Stimulated activated naive CD4-positive, alpha-beta T cell (primary cell): ENCODE measurements around the gene ST3GAL3.
"Not testable (repeated sequence)": the region's sequence is repeated elsewhere in the genome, so short reads cannot be mapped to it uniquely, and the experiment has no call there.

Experiments used
- DNase-seq, 6 experiments: peaks; one replicate each; lab custom pipeline; 2025; lab: John Stamatoyannopoulos, UW

Gene ST3GAL3

GRCh38 chr1:43822040-43822690 is 114.8 kb downstream of the ST3GAL3 start:
- no peak for DNase-seq

DNA sequence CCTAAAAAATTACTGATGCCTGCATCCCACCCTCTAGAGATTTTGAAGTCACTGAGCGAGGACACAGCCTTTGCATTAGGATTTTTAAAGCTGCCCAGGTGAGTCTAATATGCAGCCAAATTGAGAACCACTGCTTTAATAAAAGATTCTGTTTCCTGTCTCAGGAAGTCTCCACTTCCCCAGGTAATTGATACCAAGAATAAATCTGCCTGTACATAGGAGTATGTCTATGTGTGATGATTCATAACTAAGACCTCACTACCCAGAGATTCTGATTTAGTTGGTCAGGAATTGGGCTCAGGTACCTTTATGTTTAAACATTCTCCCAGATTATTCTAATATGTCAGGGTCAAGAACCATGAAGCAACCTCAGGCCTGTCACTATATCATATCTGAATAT is 117.5 kb downstream of the ST3GAL3 start:
- no peak for DNase-seq

DNA sequence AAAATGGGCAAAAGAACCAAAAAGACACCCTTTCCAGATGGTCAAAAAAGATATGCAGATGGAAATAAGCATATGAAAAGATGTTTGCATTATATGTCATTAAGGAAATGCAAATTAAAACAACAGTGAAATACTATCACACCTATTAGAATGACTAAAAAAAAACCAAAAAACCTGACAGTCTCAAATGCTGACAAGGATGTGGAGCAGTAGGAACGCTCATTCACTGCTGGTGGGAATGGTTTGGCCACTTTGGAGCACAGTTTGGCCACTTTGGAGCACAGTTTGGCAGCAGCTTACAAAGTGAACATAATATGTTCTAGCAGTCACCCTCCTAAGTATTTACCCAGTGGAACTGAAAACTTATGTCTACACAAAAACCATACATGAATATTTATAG is 121.2 kb downstream of the ST3GAL3 start:
- DNase-seq, result no peak

- no peak for DNase-seq
These were observed 123.5 kb downstream of the ST3GAL3 start for GRCh38 chr1:43830802-43831201.

GRCh38 chr1:43831851-43832250 is 124.5 kb downstream of the ST3GAL3 start:
- no peak for DNase-seq

GRCh38 chr1:43832255-43832654 is 124.9 kb downstream of the ST3GAL3 start:
- DNase-seq, result no peak

GRCh38 chr1:43832998-43833397 is 125.7 kb downstream of the ST3GAL3 start:
- DNase-seq, result no peak

DNA sequence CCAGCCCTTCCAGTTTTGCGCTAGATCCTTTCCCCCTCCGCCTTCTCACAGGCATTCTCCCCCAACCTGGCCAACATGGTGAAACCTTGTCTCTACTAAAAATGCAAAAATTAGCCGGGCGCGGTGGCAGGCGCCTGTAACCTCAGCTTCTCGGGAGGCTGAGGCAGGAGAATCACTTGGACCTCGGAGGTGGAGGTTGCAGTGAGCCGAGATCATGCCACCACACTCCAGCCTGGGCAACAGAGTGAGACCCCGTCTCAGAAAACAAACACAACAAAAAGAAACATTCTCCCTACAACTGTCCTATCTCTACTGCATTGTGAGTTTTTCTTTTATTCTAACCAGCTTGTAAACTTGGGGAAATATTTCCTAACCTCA is 126.6 kb downstream of the ST3GAL3 start:
- not testable (repeated sequence) for DNase-seq

DNA sequence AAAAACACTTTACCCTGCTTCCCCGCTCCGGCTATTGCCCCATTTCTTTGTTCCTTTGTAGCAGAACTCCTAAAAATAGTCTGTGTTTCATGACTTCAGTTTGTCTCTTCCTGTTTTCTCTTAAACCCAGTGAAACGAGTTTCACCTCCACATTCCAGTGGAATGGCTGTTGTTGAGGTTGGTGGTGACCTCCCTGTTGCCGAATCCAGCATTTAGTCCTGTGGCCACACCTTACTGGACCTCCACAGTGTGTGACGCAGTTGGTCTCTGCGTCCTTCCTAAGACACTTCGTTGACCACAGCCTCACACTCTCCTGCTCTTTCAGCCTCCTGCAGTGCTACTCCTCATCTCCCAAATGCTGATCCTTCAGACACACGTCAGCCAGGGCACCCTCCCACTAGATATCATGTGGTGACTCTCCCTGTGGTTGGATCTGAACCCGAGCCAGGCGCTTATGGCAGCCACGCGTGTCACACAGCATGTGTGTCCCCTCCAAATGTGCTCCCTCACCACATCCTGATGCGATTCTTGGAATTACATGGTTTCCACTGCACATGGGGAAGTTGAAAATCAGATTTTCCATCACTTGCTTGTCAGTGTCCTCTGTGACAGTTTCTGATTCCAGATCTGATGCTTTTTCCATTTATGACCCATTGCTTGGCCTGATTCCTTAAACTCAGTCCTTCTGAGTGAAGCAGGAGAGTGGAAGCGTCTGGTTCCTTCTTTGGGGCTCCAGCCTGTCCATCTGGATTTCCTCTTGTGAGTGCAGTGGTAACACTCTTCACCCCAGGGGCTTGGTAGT is 127.1 kb downstream of the ST3GAL3 start:
- no peak for DNase-seq

- DNase-seq, result no peak
These were observed 128.0 kb downstream of the ST3GAL3 start for GRCh38 chr1:43835082-43836021.

DNA sequence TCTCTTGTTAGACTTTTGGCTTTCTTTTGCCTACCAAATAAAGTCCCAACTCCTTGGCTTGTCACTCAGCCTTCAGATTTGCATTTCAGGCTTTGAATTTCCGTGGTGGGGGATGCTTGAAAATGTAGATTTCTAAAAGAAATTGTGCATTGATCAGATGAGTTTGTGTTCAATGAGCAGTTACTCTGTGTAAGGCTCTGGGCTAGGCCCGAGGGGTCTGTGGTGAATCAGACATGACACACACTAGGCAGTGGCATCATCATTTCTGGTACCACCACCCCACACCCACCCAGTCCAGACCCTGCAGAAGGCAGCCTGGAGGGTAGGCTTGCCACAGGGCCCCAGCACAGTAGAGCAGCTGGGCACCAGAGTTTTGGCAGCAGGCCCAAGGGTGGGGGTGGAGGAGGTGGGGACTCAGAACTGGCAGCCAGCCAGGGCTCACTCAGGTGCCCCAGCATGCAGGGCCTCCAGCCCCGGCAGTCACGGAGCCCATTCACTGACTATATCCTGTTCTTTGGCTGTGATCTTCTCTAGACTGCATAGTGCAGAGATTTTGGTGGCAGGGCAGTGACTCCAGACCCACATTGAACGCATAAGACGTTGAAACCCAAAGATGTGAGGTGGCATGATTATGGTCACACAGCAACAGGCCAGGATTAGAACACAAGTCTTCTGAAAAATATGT is 129.1 kb downstream of the ST3GAL3 start:
- DNase-seq, result peak; percentile 19 to 79 (median 68)

DNA sequence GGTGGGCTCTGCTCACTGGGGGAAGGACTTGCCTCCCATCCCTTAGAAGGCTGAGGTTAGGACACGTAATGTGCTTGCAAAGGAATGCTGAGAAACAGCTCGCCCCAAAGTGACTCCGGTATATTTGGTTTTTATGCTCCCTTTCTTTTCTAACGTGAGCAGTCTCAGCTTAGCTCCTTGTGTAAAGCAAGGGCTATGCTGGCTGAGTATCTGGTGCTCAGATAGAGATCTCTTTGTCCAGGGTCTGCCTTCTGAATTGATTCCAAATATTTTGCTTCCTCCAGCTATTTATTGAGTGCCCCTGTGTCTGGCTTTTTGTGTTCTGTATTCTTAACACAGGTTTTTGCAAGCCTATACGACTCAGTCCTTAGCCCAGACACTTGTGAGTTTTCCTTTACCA is 131.7 kb downstream of the ST3GAL3 start:
- DNase-seq, result no peak

- DNase-seq, result no peak
These were observed 134.2 kb downstream of the ST3GAL3 start for GRCh38 chr1:43841321-43842174.

- no peak for DNase-seq
These were observed 134.8 kb downstream of the ST3GAL3 start for GRCh38 chr1:43842175-43842498.

- no peak for DNase-seq
These were observed 136.3 kb downstream of the ST3GAL3 start for GRCh38 chr1:43843684-43844083.

DNA sequence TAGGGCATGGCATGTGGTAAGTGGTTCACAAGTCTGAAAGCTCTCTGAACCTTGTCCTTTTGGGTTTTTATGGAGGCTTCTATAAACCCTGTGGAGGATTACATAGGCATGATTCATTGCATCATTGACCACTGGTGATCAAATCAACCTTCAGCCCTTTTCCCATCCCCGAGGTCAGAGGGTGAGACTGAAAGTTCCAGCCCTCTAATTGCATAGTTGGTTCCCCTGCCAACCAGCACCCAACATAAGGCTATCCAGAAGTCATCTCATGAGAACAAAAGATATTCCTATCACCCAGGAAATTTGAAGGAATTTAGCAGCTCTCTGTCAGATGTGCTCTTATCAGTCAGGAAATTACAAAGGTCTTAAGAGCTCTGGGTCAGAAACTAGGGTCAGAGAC is 136.8 kb downstream of the ST3GAL3 start:
- no peak for DNase-seq

DNA sequence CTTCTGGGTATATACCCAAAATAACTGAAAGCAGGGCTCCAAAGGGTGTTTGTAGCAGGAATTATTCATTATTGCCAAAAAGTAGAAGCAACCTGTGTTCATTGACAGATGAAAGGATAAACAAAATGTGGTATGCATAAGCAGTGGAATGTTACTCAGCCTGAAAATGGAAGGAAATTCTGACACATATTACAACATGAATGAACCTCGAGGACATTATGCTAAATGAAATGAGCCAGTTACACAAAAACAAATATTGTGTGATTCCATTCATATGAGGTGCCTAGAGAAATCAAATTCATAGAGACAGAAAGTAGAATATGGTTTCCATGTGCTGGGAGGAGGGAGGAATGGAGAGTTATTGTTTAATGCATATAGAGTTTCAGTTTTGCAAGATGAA is 140.0 kb downstream of the ST3GAL3 start:
- DNase-seq, result no peak

- DNase-seq, result no peak
These were observed 140.5 kb downstream of the ST3GAL3 start for GRCh38 chr1:43847882-43848281.

DNA sequence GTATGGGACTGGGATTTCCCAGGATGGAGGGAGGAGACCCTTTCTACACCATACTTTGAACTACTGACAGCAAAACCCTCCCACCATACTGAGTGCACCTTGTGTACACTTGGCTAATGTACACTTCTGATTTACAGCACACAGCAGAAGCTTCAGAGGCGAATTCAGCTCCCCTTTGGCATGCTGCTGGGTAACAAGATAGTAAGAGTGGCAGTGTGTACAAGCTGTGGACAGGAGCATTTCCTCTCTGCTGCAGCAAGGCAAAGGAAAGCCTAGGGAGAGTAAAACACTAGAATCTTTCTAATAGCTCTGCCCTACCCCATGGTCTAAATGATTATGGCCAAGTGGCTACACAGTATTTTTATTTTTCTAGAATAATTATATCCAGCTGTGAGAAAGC is 142.3 kb downstream of the ST3GAL3 start:
- DNase-seq, result no peak

DNA sequence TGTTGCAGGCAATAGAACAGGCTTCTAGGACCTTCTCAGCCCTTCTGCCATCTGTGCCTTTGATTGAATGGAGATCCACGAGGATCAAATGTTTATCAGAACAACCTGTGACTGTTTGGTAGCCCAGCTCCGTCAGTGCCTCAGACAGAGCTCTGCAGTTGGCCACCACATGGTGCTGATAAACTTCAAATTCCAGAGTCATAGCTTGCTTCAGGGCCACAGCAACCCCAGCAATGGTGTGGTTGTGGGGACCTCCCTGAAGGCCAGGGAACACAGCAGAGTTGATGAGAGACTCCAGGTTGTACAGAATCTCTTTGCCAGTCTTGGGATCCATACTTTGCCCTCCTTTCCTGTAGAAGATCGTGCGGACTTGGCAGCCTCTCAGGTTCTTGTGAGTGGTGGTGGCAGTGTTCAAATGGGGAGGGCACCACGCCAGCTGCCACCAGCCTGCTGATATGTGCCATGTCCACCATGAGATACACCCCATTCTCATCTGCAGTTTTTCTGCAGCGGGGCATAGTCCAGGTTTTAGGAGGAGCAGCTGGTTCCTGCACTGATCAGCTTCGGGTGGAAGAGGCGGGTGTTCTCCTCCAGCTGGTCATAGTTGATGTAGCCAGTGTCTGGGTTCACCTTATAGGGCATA is 143.4 kb downstream of the ST3GAL3 start:
- no peak for DNase-seq
